Progenitor cell of endocrine pancreas (in vitro differentiated cells): Measurements from ENCODE around the gene ZNF618. TPM values are rescaled to one million over a fixed set of nuclear protein-coding genes. Genes with fewer than 3 reads are reported as not detected.

Experiments
- DNase-seq: peaks from one replicate; pipeline ENCODE4 v3.0.0; 2021; ENCODE audit warnings: low spot score; ENCODE audit not compliant: unreplicated experiment
- H3K27ac Mint-ChIP-seq: 2 replicates; pipeline ENCODE4 v1.8.0; 2021; ENCODE audit warnings: mild to moderate bottlenecking, moderate library complexity, mixed read lengths
- H3K27me3 Mint-ChIP-seq: 2 replicates; pipeline ENCODE4 v1.8.0; 2021; ENCODE audit warnings: mixed read lengths
- H3K36me3 Mint-ChIP-seq: 2 replicates; pipeline ENCODE4 v1.8.0; 2022; ENCODE audit warnings: mixed read lengths; ENCODE audit not compliant: insufficient read depth
- H3K4me1 Mint-ChIP-seq: 2 replicates; pipeline ENCODE4 v1.8.0; 2021; ENCODE audit warnings: low read depth, mixed read lengths
- H3K4me3 Mint-ChIP-seq: 2 replicates; pipeline ENCODE4 v1.8.0; 2021; ENCODE audit warnings: low read depth, mild to moderate bottlenecking, moderate library complexity, mixed read lengths
- H3K9me3 Mint-ChIP-seq: 2 replicates; pipeline ENCODE4 v1.8.0; 2021; ENCODE audit warnings: low read depth, mixed read lengths
- CTCF ChIP-seq: fragments of 200-600 bp; sonication (generic); IDR thresholded peaks from one replicate; pipeline ENCODE4 v1.5.0; 2021; ENCODE audit warnings: antibody characterized with exemption, mild to moderate bottlenecking; ENCODE audit not compliant: unreplicated experiment
- total RNA-seq: library from RNA; stranded (reverse); gene quantifications from 2 replicates; pipeline ENCODE4 v1.2.1, GENCODE V29; 2021

The ZNF618 gene
- total RNA-seq, 1 donor from 2014 or later = 85.8 TPM

- H3K27ac Mint-ChIP-seq = no peak overlapping the region
Observed at GRCh38 chr9:113906411-113907110, 30.5 kb downstream of the ZNF618 start.

GRCh38 chr9:113907282-113907681 lies 31.2 kb downstream of the ZNF618 start:
- Mint-ChIP-seq H3K36me3 (peaks cover 17% of the 10 kb centered on the region), H3K27ac (peak overlapping the region; percentile 53), H3K4me1 (peaks cover 35% of the 10 kb centered on the region), H3K27me3 (no peaks in the 10 kb centered on the region), H3K4me3 (no peak overlapping the region), H3K9me3 (peaks cover 19% of the 10 kb centered on the region)
- DNase-seq = no peak
- TF ChIP-seq CTCF = no peak

More at GRCh38 chr9:113906411-113907110, 30.5 kb downstream of the ZNF618 start:
- Mint-ChIP-seq H3K9me3 (peaks cover 19% of the 10 kb centered on the region), H3K4me3 (no peak overlapping the region), H3K36me3 (peaks cover 23% of the 10 kb centered on the region), H3K27me3 (no peaks in the 10 kb centered on the region), H3K4me1 (peaks cover 32% of the 10 kb centered on the region)
- no peak for DNase-seq
- TF ChIP-seq CTCF = no peak

GRCh38 chr9:113909421-113909820 lies 33.3 kb downstream of the ZNF618 start:
- no peak for DNase-seq
- Mint-ChIP-seq H3K27ac (peak overlapping the region; percentile 98), H3K36me3 (no peaks in the 10 kb centered on the region), H3K9me3 (no peaks in the 10 kb centered on the region), H3K27me3 (no peaks in the 10 kb centered on the region), H3K4me3 (no peak overlapping the region), H3K4me1 (peaks cover 32% of the 10 kb centered on the region)
- no peak for TF ChIP-seq CTCF

GRCh38 chr9:113910036-113910639 lies 34.0 kb downstream of the ZNF618 start:
- peak; percentile 33 for DNase-seq
- Mint-ChIP-seq H3K27me3 (no peaks in the 10 kb centered on the region), H3K4me1 (peaks cover 32% of the 10 kb centered on the region), H3K36me3 (no peaks in the 10 kb centered on the region), H3K4me3 (peak overlapping the region; percentile 49), H3K27ac (peak overlapping the region; percentile 98), H3K9me3 (no peaks in the 10 kb centered on the region)
- TF ChIP-seq CTCF = no peak

- peaks cover 4% of the 10 kb centered on the region for H3K36me3 Mint-ChIP-seq
- DNase-seq = no peak
- H3K27me3 Mint-ChIP-seq = no peaks in the 10 kb centered on the region
- peaks cover 34% of the 10 kb centered on the region for H3K4me1 Mint-ChIP-seq
- peak overlapping the region; percentile 3 for H3K27ac Mint-ChIP-seq
- no peak for TF ChIP-seq CTCF
- H3K4me3 Mint-ChIP-seq = no peak overlapping the region
- no peaks in the 10 kb centered on the region for H3K9me3 Mint-ChIP-seq
Observed at GRCh38 chr9:113911850-113912557, 35.9 kb downstream of the ZNF618 start.
